ENCODE data around the gene PLXDC2.

PLXDC2 gene

DNA sequence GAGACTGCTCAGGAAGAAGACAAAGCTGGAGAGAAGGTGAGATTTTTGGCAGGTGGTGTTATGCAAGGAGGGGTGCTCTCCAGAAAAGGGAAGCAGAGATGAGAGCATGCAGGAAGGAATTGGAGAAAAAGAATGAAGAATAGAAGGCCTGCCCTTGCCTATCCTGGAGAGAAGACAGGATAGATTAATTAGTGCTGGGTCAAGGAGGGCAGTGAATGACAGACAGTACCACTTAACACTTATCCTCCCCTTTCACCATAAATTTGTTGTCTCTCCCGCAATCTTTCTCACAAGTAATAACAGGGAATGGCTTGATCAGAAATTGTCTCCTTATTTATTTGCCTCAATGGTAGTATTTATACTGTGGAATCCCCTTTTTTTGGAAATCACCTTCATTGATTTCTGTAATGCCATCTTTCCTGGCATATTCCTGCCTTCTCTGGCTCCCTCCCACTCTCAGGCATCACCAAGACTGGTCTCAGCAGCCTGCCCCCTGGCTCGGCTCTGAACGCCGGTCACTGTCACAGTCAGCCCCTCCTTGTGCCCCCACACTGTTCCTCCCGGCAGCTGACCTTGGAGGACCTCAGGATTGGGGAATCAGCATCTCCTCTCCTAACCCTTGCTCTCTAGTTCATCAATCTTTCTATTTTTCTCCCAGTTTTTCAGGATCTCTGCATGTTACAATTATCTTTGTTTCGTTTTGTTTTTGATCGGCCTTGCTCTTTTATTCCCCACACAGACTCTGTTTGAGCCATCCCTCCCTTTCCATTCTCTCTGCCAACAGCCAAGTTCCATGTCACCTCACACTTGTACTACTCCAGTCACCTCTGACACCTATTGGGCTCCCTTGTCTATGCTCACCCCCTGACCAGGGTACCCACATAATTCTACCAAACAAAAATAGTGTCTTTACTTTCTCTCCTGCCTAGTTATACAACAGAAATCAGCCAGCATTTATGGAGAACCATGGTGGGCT, 294.2 kb downstream of the PLXDC2 start:
- no peak for DNase-seq (ENCODE audit: low read depth, low spot score)

DNA sequence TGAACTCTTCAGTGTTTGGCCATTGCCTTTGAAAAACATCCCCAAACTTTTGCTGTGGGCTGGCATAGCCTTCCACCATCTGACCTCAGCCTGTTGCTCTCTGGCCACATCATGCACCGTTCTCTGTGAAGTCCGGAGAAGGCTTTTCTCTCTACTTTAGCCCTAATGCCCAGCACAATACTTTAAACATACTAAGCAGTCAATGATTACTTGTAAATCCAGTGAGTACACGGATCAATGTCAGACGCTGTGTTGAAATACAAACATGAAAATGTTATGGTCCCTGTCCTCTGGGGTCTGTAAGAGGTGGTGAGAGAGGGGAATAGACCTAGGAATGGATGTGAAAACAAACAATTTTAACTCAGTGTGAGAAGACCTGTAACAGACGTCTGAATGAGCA, 297.9 kb downstream of the PLXDC2 start:
- DNase-seq (ENCODE audit: low read depth, low spot score): no peak

DNA sequence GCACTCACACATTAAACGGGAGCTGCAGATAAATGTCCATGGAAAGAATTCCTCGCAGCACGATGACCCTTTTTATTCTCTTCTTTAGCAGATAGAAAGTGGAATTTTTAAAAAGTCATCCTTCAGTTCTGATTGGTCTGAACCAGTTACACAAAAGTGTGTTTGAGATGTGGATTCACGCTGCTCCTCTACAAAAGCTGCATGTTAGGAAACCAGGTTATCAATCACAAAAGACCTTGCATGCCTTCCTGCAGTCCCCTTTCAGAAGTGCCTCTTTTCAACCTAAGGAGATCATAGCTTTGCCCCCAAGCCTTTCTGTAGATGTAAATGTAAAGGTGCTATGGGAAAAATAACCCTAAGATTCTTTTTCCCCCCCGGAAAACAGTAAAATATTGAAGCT, 299.7 kb downstream of the PLXDC2 start:
- no peak for DNase-seq (ENCODE audit: low read depth, low spot score)

DNA sequence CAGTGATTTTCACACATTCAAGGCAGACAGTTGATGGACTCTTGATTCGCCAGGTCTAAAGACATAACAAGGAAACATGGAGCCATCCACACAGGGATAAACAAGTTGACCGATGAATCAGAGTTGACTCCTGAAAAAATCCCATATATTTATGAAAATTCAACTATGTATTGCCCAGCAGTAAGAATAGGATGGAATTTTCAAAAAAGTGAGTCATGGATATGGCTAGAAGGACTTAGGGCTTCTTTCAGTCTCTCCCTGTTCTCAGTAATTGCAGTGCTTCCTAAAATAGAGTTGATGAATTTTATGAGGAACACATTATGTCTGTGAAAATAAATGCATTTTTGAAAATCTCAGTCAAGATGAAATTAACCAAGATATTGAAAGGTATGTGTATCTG, 301.2 kb downstream of the PLXDC2 start:
- DNase-seq (ENCODE audit: low read depth, low spot score): no peak

DNA sequence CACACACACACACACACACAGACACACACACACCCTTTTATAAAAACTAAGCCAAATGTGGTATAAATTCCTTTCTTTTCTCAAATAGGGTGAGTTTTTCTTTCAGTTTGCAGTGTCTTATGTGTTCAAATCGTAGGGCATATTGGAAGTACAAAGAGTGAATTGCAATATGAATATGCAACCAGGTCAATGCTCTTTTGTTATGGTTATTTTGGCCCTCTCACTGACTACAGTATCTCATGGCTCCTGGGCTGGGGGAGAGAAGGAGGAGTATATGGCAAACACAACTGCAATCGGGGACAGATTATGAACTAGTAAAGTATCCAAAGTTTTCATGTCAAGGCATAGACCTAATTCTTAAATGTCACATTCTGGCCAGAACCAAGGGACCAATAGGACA, 301.9 kb downstream of the PLXDC2 start:
- DNase-seq (ENCODE audit: low read depth, low spot score): no peak

DNA sequence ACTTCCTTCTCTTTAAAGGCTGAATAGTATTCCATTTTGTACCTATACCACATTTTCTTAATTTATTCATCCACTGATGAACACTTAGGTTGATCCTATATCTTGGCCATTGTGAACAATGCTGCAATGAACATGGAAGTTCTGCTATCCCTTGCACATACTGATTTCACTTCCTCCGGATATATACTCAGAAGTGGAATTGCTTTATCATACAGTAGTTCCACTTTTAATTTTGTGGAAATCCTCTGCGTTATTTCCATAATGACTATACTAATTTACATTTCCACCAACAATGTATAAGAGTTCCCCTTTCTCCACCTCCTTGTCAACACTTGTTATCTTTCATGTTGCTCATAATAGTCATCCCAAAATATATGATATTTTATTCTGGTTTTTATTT, 312.6 kb downstream of the PLXDC2 start:
- no peak for DNase-seq (ENCODE audit: low read depth, low spot score)

DNA sequence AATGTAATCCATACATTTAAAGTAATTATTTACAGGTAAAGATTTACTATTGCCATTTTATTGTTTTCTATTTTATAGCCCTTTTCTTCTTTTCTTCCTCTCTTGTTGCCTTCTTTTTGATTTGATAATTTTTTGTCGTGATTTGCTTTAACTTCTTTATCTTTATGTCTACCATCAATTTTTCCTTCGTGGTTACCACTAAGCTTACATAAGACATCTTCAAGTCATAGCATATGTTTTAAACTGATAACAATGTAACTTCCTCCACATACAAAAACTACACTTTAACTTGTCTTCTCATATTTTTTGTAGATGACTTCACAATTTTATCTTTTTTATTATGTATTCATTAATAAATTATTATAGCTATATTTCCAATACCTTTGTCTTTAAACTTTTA, 316.6 kb downstream of the PLXDC2 start:
- no peak for DNase-seq (ENCODE audit: low read depth, low spot score)

DNA sequence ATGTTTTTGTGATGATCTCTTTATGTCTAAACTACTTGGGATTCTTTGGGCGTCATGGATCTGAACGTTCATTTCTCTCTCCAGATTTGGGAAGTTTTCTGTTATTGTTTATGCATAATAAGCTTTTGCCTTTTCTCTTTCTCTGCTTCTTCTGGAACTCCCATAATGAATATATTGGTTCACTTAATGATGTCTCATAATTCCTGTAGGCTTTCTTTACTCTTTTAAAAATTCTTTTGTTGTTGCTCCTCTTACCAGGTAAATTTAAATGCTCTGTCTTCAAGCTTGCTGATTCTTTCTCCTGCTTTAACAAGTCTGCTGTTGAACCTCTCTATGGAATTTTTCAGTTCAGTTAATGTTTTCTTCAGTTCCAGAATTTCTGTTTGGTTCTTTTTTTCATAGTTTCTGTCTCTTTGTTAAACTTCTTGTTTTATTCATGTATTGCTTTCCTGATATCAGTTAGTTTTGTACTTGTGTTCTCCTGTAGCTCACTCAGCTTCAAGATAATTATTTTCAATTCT, 317.5 kb downstream of the PLXDC2 start:
- no peak for DNase-seq (ENCODE audit: low read depth, low spot score)

DNA sequence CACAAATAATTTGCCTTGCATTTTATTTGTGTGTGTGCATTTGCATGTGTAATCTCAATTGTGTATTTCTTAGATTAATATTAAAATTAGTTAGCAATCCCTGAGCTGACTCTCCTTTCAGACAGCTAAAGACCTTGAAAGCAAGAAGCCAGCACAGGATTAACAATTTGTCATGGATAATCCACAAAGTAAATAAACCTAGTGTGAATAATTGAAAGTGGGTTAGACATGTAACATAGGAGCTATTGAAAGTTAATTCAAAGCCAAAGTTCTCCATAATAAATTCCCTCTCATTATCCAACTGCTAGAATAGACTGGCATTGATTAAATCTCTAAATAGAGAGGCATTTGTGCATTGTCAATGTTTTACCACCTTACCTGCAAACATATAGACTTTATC, 326.1 kb downstream of the PLXDC2 start:
- no peak for DNase-seq (ENCODE audit: low read depth, low spot score)

DNA sequence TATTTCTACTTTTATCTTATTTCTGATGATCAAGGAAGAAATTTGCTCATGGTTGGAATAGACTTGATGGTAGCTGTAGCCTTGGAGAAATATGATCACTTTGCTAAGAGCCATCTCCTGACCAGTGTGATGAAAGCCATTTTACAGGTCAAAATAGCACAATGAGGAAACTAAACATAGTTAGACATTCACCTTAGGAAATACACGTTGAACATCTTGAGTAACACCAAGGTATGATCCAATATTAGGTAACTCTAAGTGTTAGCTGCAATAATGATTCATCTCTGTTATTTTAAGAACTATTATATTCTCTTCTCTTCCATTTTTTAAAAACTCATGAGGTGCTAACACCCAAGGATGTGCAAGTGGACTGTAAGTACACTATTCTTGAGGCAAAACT, 328.0 kb downstream of the PLXDC2 start:
- no peak for DNase-seq (ENCODE audit: low read depth, low spot score)

DNA sequence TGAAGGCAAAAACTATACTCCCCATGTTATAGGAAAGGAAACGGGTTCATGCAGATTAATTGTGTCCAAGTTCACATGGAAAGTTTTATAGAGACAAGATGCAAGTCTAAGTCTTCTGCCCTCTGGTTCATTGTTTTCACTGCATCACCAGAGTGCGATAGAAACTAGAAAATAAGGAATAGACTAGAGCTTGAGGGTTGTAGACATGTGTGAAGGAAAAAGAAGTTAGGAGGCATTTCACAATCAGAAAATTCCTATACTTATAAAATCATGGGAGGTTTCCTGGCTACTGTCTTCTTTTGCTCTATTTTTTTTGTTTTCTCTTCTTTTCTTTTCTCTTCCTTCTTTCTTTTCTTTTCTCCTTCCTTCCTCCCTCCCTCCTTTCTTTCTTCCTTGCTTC, 329.8 kb downstream of the PLXDC2 start:
- DNase-seq (ENCODE audit: low read depth, low spot score): no peak

DNA sequence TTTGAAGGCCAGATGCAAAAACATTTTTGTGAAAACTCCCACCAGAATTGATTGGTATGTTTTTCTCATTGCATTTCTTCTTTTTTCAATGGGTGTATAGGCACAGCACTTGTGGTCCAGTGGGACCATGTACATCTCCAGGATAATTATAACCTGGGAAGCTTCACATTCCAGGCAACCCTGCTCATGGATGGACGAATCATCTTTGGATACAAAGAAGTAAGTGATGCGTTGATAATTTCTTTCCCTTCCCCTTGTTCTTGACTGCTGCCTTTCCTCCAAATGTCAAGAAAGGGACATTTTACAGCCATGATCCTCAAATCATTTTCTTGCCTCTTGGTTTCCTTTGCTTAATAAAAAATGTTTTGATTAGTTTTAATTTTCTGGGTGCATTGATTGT, 331.5 kb downstream of the PLXDC2 start:
- DNase-seq (ENCODE audit: low read depth, low spot score): no peak

DNA sequence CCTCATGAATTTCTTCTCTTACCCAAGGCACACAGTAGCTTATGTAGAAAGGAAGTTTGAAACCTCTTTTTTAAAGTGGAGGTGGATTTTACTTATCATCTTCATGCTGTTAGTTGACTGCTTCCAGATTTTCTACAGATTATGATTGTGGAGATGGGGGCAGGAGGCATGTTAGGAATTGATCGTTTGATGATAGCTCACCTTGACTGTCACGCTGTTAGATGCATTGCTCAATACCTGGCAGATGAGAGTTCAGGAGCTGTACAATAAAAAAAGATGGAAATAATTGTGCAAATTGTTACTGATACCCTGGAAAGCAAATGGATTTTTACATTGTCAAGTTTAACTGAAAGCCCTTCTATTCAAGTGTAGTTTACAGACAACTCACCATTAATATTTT, 340.3 kb downstream of the PLXDC2 start:
- no peak for DNase-seq (ENCODE audit: low read depth, low spot score)

DNA sequence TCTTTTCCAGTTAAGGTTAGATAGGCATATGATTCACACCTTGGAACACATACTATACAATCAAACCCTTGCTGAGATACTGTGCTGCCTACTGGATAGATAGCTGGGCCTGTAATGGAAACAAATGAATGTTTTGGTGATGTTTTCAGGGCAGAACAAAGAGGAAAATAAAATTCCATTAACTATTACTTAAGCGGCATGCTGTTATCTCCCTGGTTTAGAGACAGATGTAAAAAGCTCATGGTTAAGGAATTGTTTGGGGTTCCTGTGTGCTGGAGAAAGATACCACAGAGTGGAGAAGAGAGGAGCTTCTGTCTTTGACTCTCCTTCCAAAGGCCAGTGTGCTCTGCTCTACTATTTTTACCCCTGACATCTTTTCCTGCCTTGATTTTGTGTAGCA, 341.1 kb downstream of the PLXDC2 start:
- DNase-seq (ENCODE audit: low read depth, low spot score): no peak

DNA sequence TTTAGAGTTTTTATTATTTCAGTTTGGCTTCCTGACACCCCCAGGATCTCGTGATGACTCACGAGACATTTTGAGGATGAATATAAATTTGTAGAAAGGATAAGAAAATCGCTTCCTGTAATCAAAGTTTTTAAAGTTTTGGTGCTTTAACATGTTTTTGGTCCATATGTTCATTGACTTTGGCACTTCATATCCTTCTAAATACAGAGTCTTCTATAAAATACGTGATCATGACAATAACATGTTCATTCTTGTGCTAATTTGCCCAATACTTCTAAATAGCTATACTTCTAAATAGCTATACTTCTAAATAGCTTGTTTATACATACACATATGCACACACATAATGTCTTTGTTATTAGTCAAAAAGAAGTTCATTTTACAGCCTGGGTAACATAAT, 341.9 kb downstream of the PLXDC2 start:
- DNase-seq (ENCODE audit: low read depth, low spot score): no peak

DNA sequence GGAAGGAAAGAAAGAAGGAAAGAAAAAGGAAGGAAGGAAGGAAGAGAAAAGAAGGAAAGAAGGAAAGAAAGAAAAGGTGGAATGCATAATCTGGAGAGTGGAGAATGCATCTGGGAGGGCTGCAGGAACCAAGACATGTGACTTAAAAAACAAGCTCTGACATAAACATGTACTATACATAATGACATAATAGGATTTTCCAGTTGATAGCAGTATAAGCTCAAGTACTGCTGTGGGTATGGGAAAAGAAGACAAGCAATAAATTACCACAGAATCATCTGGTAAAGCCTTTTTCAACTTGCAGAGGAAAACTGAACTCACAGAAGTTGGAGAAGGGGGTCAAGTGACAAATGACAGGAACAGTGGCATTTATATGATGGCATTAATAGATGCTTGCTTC, 345.9 kb downstream of the PLXDC2 start:
- no peak for DNase-seq (ENCODE audit: low read depth, low spot score)

DNA sequence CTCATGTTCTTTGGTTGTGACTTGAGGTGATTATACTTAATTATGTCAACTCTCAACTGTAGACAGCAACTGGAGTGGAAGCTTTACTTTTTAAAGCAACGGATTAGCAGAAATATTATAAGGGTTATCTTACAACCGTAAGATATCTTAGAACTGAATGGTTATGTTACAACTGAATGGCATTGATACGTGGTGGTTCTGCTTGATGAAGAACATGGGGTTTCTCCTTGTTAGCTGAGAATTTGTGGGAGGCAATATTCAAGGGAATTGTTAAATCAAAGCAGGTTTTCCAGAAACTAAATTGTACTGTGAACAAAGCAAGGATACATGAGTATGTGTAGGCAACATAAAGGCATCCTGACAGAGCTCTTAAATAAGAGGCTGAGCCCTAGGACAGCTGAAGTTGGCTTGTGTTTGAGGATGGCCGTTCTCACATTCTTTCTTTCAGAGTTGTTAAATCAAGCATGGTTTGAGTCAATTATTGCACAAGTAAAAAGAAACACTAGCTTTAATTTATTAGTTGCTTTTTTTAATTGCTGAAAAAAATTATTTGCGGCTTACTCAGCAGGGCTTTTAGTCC, 350.0 kb downstream of the PLXDC2 start:
- DNase-seq (ENCODE audit: low read depth, low spot score): no peak

DNA sequence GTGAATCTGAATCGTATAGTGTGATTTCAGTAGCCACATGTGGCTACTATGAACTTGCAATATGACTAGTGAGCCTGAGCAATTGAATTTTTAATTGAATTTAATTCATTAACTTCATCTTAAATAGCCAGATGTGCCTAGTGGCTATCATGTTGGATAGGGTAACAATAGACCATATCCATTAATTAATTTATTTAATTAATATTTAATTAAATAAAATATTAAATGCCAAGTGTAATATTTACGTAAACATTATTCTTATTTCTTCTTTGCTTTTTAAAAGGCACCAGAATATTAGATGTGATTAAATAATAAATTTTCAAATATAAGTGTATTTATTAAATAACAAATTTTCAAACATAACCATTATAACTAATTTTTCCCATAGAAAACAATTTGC, 354.4 kb downstream of the PLXDC2 start:
- no peak for DNase-seq (ENCODE audit: low read depth, low spot score)

DNA sequence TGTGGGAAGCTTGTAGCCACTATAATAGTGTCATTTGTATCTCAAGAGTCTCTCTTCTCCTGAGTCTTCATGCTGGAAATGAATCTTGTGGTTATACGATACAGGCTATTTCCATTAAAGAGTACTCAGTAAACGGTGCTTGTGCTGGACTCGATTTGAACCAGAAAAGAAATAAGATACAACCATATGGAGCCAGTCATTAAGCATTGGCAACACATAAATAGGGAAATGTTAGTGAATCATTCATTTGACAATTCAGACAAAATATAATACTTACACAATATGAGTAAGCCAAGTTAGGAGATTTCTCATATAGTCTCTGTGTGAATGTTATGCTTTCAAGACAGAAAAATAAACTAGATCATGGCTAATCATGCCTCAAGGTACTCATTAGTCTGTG, 356.8 kb downstream of the PLXDC2 start:
- no peak for DNase-seq (ENCODE audit: low read depth, low spot score)

DNA sequence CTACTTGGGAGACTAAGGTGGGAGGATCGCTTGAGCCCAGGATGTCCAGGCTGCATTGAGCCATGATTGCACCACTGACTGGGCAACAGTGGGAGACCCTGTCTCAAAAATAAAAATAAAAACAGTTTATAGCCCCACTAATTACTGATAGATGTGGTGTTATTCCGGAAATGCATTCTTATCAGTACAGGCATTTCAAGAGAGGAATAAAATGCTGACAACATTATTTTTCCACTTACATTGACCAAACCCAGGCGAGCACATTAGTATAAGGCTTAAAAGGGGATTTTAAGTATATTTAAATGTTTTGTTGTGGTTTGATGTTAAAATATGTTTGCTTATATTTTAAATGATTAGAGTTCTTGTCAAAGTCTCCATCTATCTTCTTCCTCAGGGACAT, 359.5 kb downstream of the PLXDC2 start:
- no peak for DNase-seq (ENCODE audit: low read depth, low spot score)

DNA sequence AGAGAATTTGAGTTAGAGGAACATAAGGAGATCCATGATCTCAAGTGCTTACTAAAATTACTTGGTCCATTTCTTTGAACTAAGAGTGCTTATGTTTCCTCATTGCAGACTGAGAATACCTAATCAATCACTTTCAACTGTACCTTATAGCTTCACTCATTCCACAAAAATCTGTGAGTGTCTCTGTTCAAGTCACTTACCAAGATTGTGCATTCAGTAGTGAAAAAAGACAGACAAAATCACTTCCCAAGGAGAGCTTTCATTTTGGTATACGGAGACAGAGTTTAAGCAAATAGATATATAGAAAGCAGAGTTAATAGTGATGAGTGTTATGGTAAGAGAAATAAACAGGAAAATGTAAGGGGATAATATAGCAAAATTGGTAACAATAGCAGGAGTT, 364.5 kb downstream of the PLXDC2 start:
- DNase-seq (ENCODE audit: low read depth, low spot score): no peak

DNA sequence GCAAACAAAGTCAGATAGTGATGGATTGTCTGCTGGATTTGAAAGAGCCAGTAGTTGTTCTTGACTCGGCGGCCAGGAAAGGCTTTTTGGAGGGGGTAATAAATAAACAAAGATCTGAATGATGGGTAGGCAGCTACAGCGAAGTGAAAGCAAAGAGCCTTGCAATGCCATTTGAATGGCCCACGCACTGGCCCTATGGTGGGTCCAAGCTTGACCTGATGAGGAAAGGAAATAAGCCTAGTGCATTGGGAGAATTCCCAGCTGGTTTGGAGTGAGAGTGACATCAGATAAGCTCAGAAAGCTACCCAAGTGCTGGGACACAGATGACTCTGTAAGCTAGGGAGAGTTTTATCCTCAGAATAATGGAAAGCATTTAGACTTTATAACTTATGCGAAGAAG, 365.2 kb downstream of the PLXDC2 start:
- no peak for DNase-seq (ENCODE audit: low read depth, low spot score)

DNA sequence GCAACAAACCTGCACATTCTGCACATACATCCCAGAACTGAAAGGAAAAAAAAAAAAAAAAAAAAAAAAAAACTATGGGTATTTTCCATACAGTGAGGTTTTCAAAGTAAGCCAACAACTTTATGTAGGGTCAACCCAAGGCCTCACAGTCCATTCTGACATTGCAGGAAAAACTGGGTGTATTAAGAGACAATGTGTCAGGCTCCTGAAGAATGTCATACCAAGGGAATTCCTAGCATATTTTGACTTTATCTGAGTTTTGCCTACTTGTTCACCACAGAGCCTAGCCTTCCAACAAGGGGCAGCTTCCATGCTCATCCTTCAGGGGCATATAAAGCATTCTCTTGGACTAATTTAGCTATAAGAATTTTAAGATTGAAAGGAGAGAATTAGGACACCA, 368.9 kb downstream of the PLXDC2 start:
- no peak for DNase-seq (ENCODE audit: low read depth, low spot score)
